Endodermal cell (in vitro differentiated cells): Measurements from ENCODE around the gene TNP2. TPM values are rescaled to one million over a fixed set of nuclear protein-coding genes. Genes with fewer than 3 reads are reported as not detected.

Experiments
- DNase-seq: peaks from one replicate; pipeline ENCODE4 v3.0.0-alpha.2; 2017
- H3K27ac ChIP-seq: 2 replicates; pipeline ENCODE4 v1.5.1; 2013; ENCODE audit warnings: mild to moderate bottlenecking, low read depth, low read length, moderate library complexity
- H3K27me3 ChIP-seq: 2 replicates; pipeline ENCODE4 v1.6.1; 2013; ENCODE audit warnings: mild to moderate bottlenecking, low read length, moderate library complexity; ENCODE audit not compliant: insufficient read depth, control insufficient read depth, poor library complexity, severe bottlenecking
- H3K36me3 ChIP-seq: 2 replicates; pipeline ENCODE4 v1.7.0; 2013; ENCODE audit warnings: mild to moderate bottlenecking, low read length, moderate library complexity; ENCODE audit not compliant: control insufficient read depth, insufficient read depth
- H3K4me1 ChIP-seq: one replicate; pipeline ENCODE4 v1.7.0; 2013; ENCODE audit warnings: low read length; ENCODE audit not compliant: control insufficient read depth, insufficient read depth
- H3K4me3 ChIP-seq: 2 replicates; pipeline ENCODE4 v1.5.1; 2013; ENCODE audit warnings: mild to moderate bottlenecking, low read length, moderate library complexity
- H3K9ac ChIP-seq: 2 replicates; pipeline ENCODE4 v1.6.1; 2013; ENCODE audit warnings: mild to moderate bottlenecking, low read length, moderate library complexity; ENCODE audit not compliant: poor library complexity, severe bottlenecking; ENCODE audit errors: extremely low read depth
- H3K9me3 ChIP-seq: 2 replicates; pipeline ENCODE4 v1.6.1; 2013; ENCODE audit warnings: mild to moderate bottlenecking, low read length, moderate library complexity; ENCODE audit not compliant: control insufficient read depth
- H3K27ac Mint-ChIP-seq: 2 replicates; pipeline ENCODE4 v1.8.0; 2020; ENCODE audit warnings: mixed read lengths
- H3K27me3 Mint-ChIP-seq: 2 replicates; pipeline ENCODE4 v1.8.0; 2021; ENCODE audit warnings: mild to moderate bottlenecking, mixed read lengths; ENCODE audit not compliant: insufficient read depth
- H3K36me3 Mint-ChIP-seq: 2 replicates; pipeline ENCODE4 v1.8.0; 2020; ENCODE audit warnings: low read depth, mixed read lengths
- H3K4me1 Mint-ChIP-seq: 2 replicates; pipeline ENCODE4 v1.8.0; 2020; ENCODE audit warnings: mixed read lengths
- H3K4me3 Mint-ChIP-seq: 2 replicates; pipeline ENCODE4 v1.8.0; 2020; ENCODE audit warnings: mild to moderate bottlenecking, moderate library complexity, mixed read lengths
- H3K9me3 Mint-ChIP-seq: 2 replicates; pipeline ENCODE4 v1.8.0; 2020; ENCODE audit warnings: mild to moderate bottlenecking, mixed read lengths
- CTCF ChIP-seq: fragments of 200-600 bp; sonication (generic); conservative IDR thresholded peaks from 2 replicates; pipeline ENCODE4 v1.5.0; 2021; ENCODE audit warnings: antibody characterized with exemption, mild to moderate bottlenecking
- WGBS, 2 experiments: methylation state at CpG; one replicate each; pipeline versions ENCODE4 v1.1.5 to v1.1.7; 2013; ENCODE audit warnings: missing lambda C conversion rate in 2 of 2, mixed read lengths in 1 of 2; ENCODE audit not compliant: insufficient coverage in 1 of 2, insufficient read length in 1 of 2; 5-methylcytosine and 5-hydroxymethylcytosine counted together
- total RNA-seq, 2 donors: library from RNA; stranded (reverse); fragmentation: NEBNext Ultra II Directional in 1 of 2; extraction: Animal tissue kit (Norgen Biotek cat#: 25700) in 1 of 2; gene quantifications; 2 replicates in 1 of 2; 3 replicates in 1 of 2; pipeline ENCODE4 v1.2.1, GENCODE V29; 2021

TNP2 gene
- total RNA-seq, 2 donors from 2014 or later: not detected

- H3K27ac Mint-ChIP-seq: peak overlapping the region; percentile 21
- Histone ChIP-seq H3K27me3 (no peaks in the 10 kb centered on the region), H3K4me3 (no peak overlapping the region), H3K36me3 (no peaks in the 10 kb centered on the region), H3K27ac (no peak overlapping the region), H3K9me3 (no peaks in the 10 kb centered on the region), H3K9ac (no peak overlapping the region), H3K4me1 (no peaks in the 10 kb centered on the region)
- no peak for TF ChIP-seq CTCF
- no peak for DNase-seq
- H3K36me3 Mint-ChIP-seq: no peaks in the 10 kb centered on the region
- 94 to 97% methylated on average over 5 to 7 of the region's 7 CpGs for WGBS, 2 experiments
- H3K27me3 Mint-ChIP-seq: peaks cover 2% of the 10 kb centered on the region
- H3K4me1 Mint-ChIP-seq: peaks cover 5% of the 10 kb centered on the region
- no peaks in the 10 kb centered on the region for H3K9me3 Mint-ChIP-seq
- no peak overlapping the region for H3K4me3 Mint-ChIP-seq
Observed at GRCh38 chr16:11278681-11279628, 9.8 kb upstream of the TNP2 start.

GRCh38 chr16:11277607-11278337 lies 8.6 kb upstream of the TNP2 start:
- no peaks in the 10 kb centered on the region for H3K9me3 Mint-ChIP-seq
- Histone ChIP-seq H3K9me3 (no peaks in the 10 kb centered on the region), H3K9ac (no peak overlapping the region), H3K4me3 (no peak overlapping the region), H3K27me3 (no peaks in the 10 kb centered on the region), H3K36me3 (no peaks in the 10 kb centered on the region), H3K4me1 (no peaks in the 10 kb centered on the region), H3K27ac (no peak overlapping the region)
- no peaks in the 10 kb centered on the region for H3K36me3 Mint-ChIP-seq
- no peak overlapping the region for H3K27ac Mint-ChIP-seq
- no peak overlapping the region for H3K4me3 Mint-ChIP-seq
- H3K27me3 Mint-ChIP-seq: peaks cover 2% of the 10 kb centered on the region
- H3K4me1 Mint-ChIP-seq: peaks cover 5% of the 10 kb centered on the region
- whole genome bisulfite sequencing, 2 experiments: 95 to 97% methylated on average over 12 of the region's 12 CpGs
- DNase-seq: no peak
- TF ChIP-seq CTCF: no peak

GRCh38 chr16:11276896-11277593 lies 7.9 kb upstream of the TNP2 start:
- no peak overlapping the region for H3K9ac ChIP-seq
- H3K4me3 ChIP-seq: no peak overlapping the region
- no peaks in the 10 kb centered on the region for H3K4me1 ChIP-seq
- H3K27me3 ChIP-seq: no peaks in the 10 kb centered on the region
- H3K4me3 Mint-ChIP-seq: no peak overlapping the region
- no peak overlapping the region for H3K27ac ChIP-seq
- no peaks in the 10 kb centered on the region for H3K36me3 ChIP-seq
- H3K4me1 Mint-ChIP-seq: peaks cover 5% of the 10 kb centered on the region
- TF ChIP-seq CTCF: no peak
- H3K9me3 ChIP-seq: no peaks in the 10 kb centered on the region
- no peaks in the 10 kb centered on the region for H3K9me3 Mint-ChIP-seq
- WGBS, 2 experiments: 91 to 92% methylated on average over 6 to 11 of the region's 11 CpGs
- no peak overlapping the region for H3K27ac Mint-ChIP-seq
- H3K36me3 Mint-ChIP-seq: no peaks in the 10 kb centered on the region
- peaks cover 2% of the 10 kb centered on the region for H3K27me3 Mint-ChIP-seq
- DNase-seq: no peak
